ENCODE results near the gene ANGPTL5.
"Not testable (repeated sequence)": the region's sequence is repeated elsewhere in the genome, so short reads cannot be mapped to it uniquely, and the experiment has no call there.

The ANGPTL5 gene

DNA sequence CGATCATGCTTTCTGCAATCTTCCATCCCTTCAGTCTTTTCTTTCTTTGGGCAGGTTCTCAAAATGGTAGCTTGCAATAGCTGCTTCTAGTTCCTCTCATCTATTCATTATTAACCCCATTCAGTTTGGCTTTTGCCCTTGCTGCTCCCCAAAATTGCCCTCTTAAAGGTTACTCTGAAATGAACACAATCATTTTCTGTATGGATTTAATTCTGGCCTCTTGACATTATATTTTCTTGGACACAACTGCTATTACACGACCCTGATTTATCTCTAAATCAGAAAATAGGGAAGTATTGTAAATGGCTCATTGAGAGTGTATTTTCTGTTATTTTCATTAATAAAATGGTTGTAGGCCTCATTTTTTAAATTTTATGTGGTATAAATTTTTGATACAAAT is at the start of gene ANGPTL5:
Gene ANGPTL5 (minus strand): TSS at position 101 of the 400 bp plus-strand sequence. CDS start 8,613 bp downstream, outside the sequence.
- DNase-seq, result no peak

DNA sequence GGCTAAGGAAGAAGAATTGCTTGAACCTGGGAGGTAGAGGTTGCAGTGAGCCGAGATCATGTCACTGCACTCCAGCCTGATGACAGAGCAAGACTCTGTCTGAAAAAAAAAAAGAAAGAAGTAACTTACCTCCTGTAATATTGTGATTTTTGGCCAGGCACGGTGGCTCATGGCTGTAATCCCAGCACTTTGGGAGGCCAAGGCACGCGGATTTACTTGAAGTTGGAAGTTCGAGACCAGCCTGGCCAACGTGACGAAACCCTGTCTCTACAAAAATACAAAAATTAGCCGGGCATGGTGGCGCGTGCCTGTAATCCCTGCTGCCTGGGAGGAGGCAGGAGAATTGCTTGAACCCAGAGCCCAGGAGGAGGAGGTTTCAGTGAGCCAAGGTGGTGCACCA is 47.9 kb upstream of the ANGPTL5 start:
- not testable (repeated sequence) for DNase-seq

GRCh38 chr11:101960231-101960630 is 43.9 kb upstream of the ANGPTL5 start:
- DNase-seq, result no peak

DNA sequence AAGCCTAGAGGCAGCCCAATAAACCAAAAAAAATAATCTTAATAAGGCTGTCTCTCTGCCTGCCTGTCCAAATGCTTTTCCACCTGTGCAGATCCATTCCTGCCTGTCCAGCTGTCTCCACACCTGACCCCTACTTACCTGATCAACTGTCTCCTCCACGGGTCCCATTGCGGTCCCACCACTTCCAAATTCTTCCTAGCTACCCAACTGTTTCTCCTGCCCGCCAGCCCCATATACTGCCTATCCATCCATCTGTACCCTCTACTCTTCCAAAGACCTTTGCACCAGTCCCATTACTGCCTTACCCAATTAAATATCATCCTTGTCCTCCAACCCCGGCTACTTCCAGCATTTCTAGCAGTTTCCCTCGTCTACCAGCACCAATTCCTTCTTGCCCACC is 39.4 kb upstream of the ANGPTL5 start:
- DNase-seq, result no peak

GRCh38 chr11:101955278-101955677 is 39.0 kb upstream of the ANGPTL5 start:
- no peak for DNase-seq

- DNase-seq, result no peak
Observed at GRCh38 chr11:101949680-101950220, 33.4 kb upstream of the ANGPTL5 start.

- no peak for DNase-seq
Observed at GRCh38 chr11:101945448-101945847, 29.1 kb upstream of the ANGPTL5 start.

GRCh38 chr11:101944923-101945322 is 28.6 kb upstream of the ANGPTL5 start:
- DNase-seq, result no peak

GRCh38 chr11:101940901-101941520 is 24.7 kb upstream of the ANGPTL5 start:
- no peak for DNase-seq

GRCh38 chr11:101931692-101932091 is 15.4 kb upstream of the ANGPTL5 start:
- DNase-seq, result no peak

DNA sequence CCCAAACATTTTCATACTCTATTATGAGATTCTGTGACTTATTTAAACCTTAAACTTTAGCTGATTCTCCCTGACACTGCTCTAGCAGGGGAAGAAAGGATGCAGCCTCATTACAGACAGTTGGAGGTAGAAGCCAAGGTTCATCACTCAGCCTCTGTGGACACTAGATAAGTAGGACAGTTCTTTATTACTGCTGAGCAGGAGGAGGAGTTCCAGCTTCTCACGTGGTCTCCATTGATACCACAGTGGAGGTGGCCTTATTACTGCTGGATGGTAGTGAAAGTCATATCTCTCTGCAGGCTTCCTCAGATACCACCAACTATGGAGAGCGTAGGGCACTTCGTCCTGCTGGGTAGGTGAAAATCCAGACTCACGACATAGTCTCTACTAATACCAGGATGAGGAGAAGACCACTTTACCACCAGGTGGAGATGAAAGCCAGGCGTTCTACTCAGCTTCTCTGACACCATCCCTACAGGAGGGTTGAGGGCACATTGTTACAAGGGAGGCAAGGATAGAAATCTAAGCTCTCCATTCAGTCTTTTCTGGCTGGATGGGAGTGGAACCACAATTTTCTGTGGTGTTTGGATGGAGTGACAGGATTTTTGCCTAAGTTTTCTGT is 13.1 kb upstream of the ANGPTL5 start:
- no peak for DNase-seq

DNA sequence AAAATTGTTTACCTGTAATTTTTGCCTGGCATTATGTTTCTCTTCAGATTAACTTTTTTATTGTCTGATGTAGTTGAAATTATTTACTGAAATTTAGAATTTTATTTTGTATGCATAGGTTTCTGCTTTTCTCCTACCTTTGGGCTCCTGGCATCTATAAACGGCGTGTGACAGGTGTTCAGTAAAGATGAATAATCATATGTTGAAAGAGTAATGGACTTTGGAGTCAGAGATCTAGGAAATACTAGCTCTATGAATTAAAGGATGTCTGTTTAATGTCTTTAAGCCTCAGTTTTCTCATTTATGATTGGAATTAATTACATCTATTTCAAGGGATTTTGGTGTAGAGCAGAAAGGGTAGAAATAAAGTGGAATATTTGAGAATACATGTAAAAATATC is 7.2 kb upstream of the ANGPTL5 start:
- DNase-seq, result no peak

- no peak for DNase-seq
Observed at GRCh38 chr11:101920992-101921391, 4.7 kb upstream of the ANGPTL5 start.

- no peak for DNase-seq
Observed at GRCh38 chr11:101917226-101917625, 904 bp upstream of the ANGPTL5 start.

DNA sequence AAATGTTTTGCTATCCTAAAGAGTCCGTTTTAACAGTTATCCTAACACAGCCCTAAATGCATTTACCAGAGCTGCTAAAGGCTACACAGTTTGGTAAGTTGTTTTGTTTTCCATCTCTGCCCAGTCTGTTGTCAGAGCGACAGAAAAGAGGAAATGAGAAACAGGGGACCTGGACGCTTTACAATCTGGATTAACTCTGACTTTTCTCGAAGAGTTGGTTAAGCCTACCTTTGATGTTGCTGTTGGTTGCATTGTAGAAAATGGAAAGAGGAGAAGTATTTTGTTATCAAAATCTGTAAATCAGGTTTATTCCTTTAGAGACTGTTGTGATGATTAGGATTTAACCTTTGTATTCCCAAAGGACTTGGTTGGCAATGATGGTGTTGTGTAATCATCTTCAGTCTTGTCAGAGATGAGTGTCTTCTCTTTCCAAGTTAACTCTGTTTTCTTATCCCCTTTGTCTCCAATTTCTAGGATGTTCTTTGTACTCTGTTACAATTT is 481 bp downstream of the ANGPTL5 start:
- no peak for DNase-seq

- DNase-seq, result peak; percentile 95 to 97
Observed at GRCh38 chr11:101914738-101915426, 1.4 kb downstream of the ANGPTL5 start, which contains the start of gene CEP126. Gene CEP126, plus strand, starts transcription at chr11:101915010. Its CDS starts 275 bp downstream, at chr11:101915285.

- no peak for DNase-seq
Observed at GRCh38 chr11:101914341-101914737, 2.0 kb downstream of the ANGPTL5 start.

- DNase-seq, result no peak
Observed at GRCh38 chr11:101913656-101914055, 2.7 kb downstream of the ANGPTL5 start.

- DNase-seq, result no peak
Observed at GRCh38 chr11:101912823-101913284, 3.5 kb downstream of the ANGPTL5 start.

- no peak for DNase-seq
Observed at GRCh38 chr11:101909087-101909486, 7.2 kb downstream of the ANGPTL5 start.

DNA sequence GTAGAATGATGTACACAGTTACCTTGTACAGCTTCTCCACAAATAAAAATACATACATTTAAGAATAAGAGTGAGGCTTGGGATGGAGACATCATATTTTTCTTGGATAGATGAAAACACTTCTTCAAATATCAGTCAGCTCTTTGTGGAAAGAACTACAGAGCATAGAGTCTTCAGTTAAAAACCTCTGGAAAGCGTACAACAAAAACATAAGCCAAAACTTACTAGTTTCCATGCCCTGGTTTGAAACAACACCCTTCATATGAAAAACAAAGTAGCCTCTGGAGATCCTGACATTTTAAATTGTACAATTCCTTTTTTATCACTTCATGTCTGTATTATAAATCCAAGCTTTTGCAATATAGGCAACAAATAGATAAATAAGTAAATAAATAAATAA is 8.5 kb downstream of the ANGPTL5 start:
- DNase-seq, result no peak

- DNase-seq, result no peak
Observed at GRCh38 chr11:101894505-101894904, 21.8 kb downstream of the ANGPTL5 start.

DNA sequence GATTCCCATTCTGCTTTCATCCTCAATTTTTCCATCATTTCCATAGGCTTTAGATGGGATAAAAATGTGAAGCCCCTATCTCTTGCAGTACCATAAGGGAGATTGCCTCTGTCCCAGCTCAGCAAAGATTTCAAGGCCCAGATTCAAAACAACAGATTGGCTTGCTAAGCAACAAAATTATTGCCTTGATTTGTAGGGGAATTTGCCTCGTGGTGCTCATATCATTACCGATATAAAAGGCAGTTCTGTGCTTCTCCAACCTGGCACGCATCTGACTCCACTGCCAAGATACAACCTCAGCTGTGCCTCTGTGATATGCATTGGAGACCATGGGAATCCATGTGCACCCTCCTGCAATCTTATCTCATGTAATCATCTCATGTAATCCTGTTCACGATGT is 26.6 kb downstream of the ANGPTL5 start:
- no peak for DNase-seq

- no peak for DNase-seq
Observed at GRCh38 chr11:101885631-101886030, 30.7 kb downstream of the ANGPTL5 start.

Measured in activated T-cell treated with anti-CD3 and anti-CD28 coated beads, Interleukin-2, amount 50 U/mL, for 48 hours (primary cell).